Mesodermal cell (in vitro differentiated cells): ENCODE results near the gene MEGF10.

ENCODE experiments used
- H3K27ac ChIP-seq: 2 replicates; pipeline ENCODE4 v1.7.0; 2013; ENCODE audit warnings: mild to moderate bottlenecking, low read depth, low read length, moderate library complexity; ENCODE audit not compliant: severe bottlenecking
- H3K36me3 ChIP-seq: 2 replicates; pipeline ENCODE4 v1.7.1; 2013; ENCODE audit warnings: mild to moderate bottlenecking, low read length, moderate library complexity; ENCODE audit not compliant: control insufficient read depth, insufficient read depth
- H3K4me1 ChIP-seq: one replicate; pipeline ENCODE4 v1.7.1; 2013; ENCODE audit warnings: mild to moderate bottlenecking, low read length; ENCODE audit not compliant: insufficient read depth, control insufficient read depth, poor library complexity, severe bottlenecking
- H3K4me3 ChIP-seq: 2 replicates; pipeline ENCODE4 v1.7.0; 2013; ENCODE audit warnings: low read length, control low read depth, mild to moderate bottlenecking; ENCODE audit not compliant: insufficient read depth, poor library complexity, severe bottlenecking; ENCODE audit errors: extremely low read depth
- H3K9me3 ChIP-seq: 2 replicates; pipeline ENCODE4 v1.7.1; 2013; ENCODE audit warnings: mild to moderate bottlenecking, low read length, moderate library complexity; ENCODE audit not compliant: control insufficient read depth
- WGBS, 2 experiments: methylation state at CpG; one replicate each; pipeline ENCODE4 v1.1.5; 2013; ENCODE audit warnings: missing lambda C conversion rate in 2 of 2; ENCODE audit not compliant: insufficient coverage in 2 of 2; 5-methylcytosine and 5-hydroxymethylcytosine counted together

MEGF10 gene

DNA sequence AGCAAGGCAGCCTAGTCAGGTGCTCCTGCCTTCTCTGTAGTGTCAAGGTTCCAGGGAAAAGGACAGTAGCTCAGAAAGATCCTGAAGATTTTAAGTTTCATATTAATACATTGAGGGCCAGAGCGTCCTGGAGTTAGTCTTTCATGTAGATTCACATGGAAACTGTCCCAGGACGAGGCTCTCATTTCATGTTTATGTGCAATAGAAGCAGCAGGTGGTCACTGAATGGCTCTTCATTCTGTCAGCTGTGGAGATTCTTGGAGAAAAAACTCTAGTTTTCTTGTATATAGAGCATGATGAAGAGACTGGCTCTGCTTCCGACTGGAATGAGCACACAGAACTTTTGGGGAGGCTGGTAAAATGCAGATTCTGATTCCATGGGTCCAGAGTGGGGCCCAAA lies 54.3 kb downstream of the MEGF10 start:
- H3K27ac ChIP-seq: no peak overlapping the region
- no peaks in the 10 kb centered on the region for H3K9me3 ChIP-seq
- H3K4me3 ChIP-seq: no peak overlapping the region
- H3K36me3 ChIP-seq: no peaks in the 10 kb centered on the region
- H3K4me1 ChIP-seq: no peaks in the 10 kb centered on the region
- 88 to 96% methylated on average over 3 of the region's 3 CpGs for WGBS, 2 experiments

DNA sequence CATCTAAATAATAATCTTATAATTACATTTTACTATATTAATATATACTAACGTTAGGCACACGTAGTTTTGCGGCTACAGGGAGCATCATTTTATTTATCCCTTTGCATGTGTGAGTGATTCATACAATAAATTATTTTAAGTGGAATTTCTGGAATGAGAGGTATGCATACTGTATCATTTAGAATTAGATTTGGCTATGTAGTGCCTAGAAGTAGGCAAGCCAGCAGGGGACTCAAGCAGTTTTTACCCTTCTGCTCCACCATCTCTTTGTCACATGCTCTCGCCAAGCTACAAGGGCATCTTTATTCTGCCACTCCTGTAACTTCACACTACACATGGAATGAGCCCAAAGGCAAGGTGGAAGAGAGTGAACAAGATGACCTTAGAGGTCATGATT lies 60.8 kb downstream of the MEGF10 start:
- H3K4me3 ChIP-seq: no peak overlapping the region
- no CpG with 5 or more reads among the region's 4 CpGs for WGBS, 2 experiments
- H3K9me3 ChIP-seq: no peaks in the 10 kb centered on the region
- H3K4me1 ChIP-seq: no peaks in the 10 kb centered on the region
- no peak overlapping the region for H3K27ac ChIP-seq
- H3K36me3 ChIP-seq: no peaks in the 10 kb centered on the region

DNA sequence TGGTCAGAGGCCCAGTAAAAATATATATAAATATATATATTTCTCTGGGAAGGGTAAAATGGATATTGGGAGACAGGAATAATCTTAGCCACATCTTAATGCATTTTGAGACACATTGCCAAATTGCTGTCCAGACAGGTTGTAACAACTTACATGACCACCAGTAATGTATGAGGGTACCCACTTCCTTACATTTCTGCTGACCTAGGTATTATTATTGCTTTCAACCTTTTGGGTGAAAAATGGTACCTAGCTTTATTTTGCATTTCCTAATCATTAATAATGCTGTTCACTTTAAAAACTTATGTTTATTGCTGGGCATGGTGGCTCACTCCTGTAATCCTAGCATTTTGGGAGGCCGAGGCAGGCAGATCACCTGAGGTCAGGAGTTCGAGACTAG lies 61.5 kb downstream of the MEGF10 start:
- Histone ChIP-seq H3K4me1 (no peaks in the 10 kb centered on the region), H3K27ac (no peak overlapping the region), H3K9me3 (no peaks in the 10 kb centered on the region), H3K4me3 (no peak overlapping the region), H3K36me3 (no peaks in the 10 kb centered on the region)
- WGBS, 2 experiments: 88 to 100% methylated on average over 1 to 2 of the region's 2 CpGs

DNA sequence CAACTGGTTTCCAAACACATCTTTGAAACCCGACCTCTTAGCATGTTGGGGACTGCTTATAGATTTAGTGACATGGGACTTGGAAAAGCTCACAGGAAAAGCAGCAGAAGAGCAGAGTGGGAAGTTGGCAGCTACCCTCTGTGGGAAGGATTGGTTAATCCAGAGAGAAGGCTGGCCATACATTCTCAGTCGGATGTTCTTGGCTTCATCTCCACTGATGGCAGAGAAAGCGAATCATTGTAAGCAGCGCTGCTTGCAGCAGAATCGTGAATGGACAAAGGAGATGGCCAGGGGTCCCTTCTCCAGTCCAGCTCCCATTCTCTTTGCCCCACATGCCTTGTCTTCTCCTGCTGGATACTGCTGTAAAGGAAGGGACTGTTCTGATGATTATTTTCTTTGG lies 62.7 kb downstream of the MEGF10 start:
- H3K4me1 ChIP-seq: no peaks in the 10 kb centered on the region
- no peaks in the 10 kb centered on the region for H3K36me3 ChIP-seq
- H3K4me3 ChIP-seq: no peak overlapping the region
- no peak overlapping the region for H3K27ac ChIP-seq
- no peaks in the 10 kb centered on the region for H3K9me3 ChIP-seq
- 87 to 98% methylated on average over 4 to 5 of the region's 5 CpGs for WGBS, 2 experiments

DNA sequence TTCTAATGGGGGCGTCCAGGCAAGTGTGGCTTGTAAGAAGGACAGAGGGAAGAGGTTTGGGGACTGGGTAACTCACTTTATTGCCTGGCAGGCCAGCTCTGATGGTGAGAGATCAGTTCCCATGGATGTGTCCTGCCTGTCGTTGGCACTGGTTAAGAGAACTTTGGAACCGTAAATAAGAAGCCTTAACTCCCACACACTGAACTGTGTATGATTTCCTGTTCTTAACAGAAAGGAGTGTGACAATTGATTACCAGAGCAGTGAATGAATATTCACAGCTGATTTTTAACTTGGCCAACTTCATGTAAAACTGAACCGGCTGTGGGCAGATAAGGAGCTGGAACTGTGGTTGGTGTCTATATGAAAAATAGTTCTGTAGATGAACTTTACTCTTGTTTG lies 63.2 kb downstream of the MEGF10 start:
- WGBS, 2 experiments: 91 to 100% methylated on average over 2 to 3 of the region's 4 CpGs
- Histone ChIP-seq H3K9me3 (no peaks in the 10 kb centered on the region), H3K4me1 (no peaks in the 10 kb centered on the region), H3K27ac (no peak overlapping the region), H3K4me3 (no peak overlapping the region), H3K36me3 (no peaks in the 10 kb centered on the region)

DNA sequence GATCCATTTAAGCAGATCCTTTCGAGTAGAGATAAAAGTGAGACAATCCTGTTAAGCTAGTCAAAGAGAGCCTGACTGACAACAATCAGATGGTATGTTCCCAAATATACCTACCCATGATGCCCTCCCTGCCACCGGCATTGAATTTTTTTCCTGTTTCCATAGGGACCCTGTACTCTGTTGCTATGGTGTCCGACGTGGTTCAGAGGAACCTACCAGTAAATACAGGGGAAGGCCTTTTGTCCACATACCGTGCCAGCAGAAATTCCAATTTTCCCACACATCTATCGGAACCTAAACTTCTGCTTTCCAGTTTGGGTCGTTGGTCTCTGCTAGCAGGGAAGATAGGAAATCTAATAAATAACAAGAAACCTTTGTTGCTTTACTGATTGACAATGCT lies 64.7 kb downstream of the MEGF10 start:
- Histone ChIP-seq H3K27ac (peak overlapping the region; percentile 45), H3K9me3 (no peaks in the 10 kb centered on the region), H3K36me3 (no peaks in the 10 kb centered on the region), H3K4me3 (no peak overlapping the region), H3K4me1 (no peaks in the 10 kb centered on the region)
- WGBS, 2 experiments: 83 to 95% methylated on average over 4 of the region's 7 CpGs

DNA sequence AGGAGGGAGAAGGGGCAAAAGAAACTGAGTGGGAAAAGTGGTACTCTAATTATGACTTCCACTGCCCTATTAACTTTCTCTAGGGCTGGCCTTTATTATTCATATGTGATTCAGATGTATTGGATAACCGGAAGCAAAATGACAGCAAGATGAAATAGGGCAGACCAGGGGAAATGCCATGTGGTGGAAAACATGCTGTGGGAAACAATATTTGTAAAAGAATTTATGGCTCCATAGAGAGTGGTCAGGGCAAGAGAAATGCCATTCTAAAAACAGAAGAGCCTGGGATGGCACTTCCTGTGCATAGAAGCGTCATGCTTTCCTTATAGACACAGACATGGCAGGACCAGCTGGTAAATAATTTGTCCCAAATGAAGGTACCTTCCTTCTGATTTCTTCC lies 67.7 kb downstream of the MEGF10 start:
- 87 to 96% methylated on average over 2 of the region's 2 CpGs for WGBS, 2 experiments
- Histone ChIP-seq H3K4me1 (no peaks in the 10 kb centered on the region), H3K36me3 (no peaks in the 10 kb centered on the region), H3K27ac (no peak overlapping the region), H3K4me3 (no peak overlapping the region), H3K9me3 (no peaks in the 10 kb centered on the region)

DNA sequence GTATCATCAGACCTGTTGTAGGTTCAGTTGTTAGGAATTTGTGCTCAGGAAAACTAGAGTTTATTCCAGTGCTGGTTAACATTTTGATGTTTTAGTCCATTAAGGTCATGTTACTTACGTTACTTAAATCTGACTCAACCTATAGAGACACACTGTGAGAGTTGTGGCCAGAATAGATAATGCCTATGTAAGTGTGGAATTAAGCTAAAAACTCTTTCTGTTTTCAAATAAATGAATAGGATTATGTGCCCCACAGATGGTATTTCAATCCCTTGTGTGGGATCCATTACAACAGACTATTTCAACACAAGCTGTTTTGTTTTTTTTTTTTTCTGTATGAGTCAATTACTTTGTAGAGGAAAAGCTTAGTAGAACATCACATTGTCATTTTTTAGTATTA lies 68.1 kb downstream of the MEGF10 start:
- H3K4me3 ChIP-seq: no peak overlapping the region
- H3K4me1 ChIP-seq: no peaks in the 10 kb centered on the region
- H3K9me3 ChIP-seq: no peaks in the 10 kb centered on the region

DNA sequence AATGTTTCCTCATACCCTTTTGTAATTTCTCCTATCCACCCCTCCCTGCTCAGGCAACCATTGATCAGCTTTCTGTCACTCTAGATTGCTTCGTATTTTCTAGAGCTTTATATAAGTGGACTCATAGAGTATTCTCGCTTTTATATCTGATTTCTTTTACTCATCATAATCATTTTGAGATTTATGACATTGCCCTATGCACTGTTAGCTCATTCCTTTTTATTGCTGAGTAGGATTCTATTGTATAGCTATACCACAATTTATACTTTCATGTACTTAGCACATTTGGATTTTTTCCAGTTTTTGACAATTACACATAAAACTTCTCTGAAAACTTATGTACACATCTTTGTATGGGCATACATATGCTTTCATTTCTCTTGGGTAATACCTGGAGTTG lies 68.9 kb downstream of the MEGF10 start:
- Histone ChIP-seq H3K36me3 (no peaks in the 10 kb centered on the region), H3K4me1 (no peaks in the 10 kb centered on the region), H3K9me3 (no peaks in the 10 kb centered on the region), H3K27ac (no peak overlapping the region), H3K4me3 (no peak overlapping the region)
- no CpG with 5 or more reads among the region's 2 CpGs for WGBS, 2 experiments

More for the DNA sequence above, 68.1 kb downstream of the MEGF10 start:
- Histone ChIP-seq H3K27ac (no peak overlapping the region), H3K36me3 (no peaks in the 10 kb centered on the region)
- WGBS, 2 experiments: no CpG with 5 or more reads among the region's 1 CpG

DNA sequence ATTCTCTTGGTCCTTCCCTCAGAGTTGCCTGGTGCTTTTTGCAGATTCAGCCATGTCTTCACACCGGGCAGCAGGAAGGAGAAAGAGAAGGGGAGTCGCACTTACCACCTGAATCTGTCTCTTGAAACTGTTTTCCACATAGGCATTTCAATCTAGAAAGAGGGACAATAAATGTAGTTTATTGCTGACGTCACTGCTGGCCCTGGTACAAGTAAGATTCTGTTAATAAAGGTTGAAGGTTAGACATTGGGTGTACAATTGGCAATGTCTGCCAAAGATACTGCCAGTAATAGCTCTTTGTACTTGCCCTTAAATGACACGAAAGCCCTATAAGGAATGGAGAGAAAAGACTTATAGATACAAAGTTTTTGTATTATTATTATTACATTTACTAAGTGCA lies 72.8 kb downstream of the MEGF10 start:
- Histone ChIP-seq H3K36me3 (no peaks in the 10 kb centered on the region), H3K27ac (no peak overlapping the region), H3K4me1 (no peaks in the 10 kb centered on the region), H3K9me3 (no peaks in the 10 kb centered on the region), H3K4me3 (no peak overlapping the region)
- WGBS, 2 experiments: 95 to 100% methylated on average over 2 of the region's 4 CpGs

DNA sequence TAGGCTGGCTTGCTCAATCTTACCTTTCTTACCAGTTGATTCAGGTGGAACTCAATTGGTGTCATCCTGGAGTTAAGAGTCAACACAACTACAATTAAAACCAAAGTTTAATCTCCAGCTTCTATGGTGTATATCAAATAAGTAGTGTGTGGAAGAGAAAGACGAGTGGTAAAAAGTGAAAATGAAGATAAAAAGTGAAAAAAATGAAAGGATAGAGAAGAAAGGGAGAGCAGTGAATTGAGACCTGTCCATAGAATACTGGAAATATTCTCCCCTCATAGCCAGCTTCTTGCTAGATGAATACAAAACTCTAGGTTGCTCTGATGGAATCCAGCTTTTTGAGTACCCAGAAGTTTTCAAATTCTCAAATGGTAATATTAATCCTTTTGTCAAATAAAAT lies 76.4 kb downstream of the MEGF10 start:
- Histone ChIP-seq H3K4me3 (no peak overlapping the region), H3K36me3 (no peaks in the 10 kb centered on the region)
- no CpG with 5 or more reads among the region's 1 CpG for WGBS, 2 experiments

More for the DNA sequence above, 76.4 kb downstream of the MEGF10 start:
- Histone ChIP-seq H3K27ac (no peak overlapping the region), H3K9me3 (no peaks in the 10 kb centered on the region), H3K4me1 (no peaks in the 10 kb centered on the region)
